Fibroblast of lung (primary cell): Measurements from ENCODE around the gene SYTL4. TPM values are rescaled to one million over a fixed set of nuclear protein-coding genes. Genes with fewer than 3 reads are reported as not detected.

Experiments
- DNase-seq, 2 donors: peaks; one replicate each; pipeline versions ENCODE4 v3.0.0 to v3.0.0-alpha.2; 2010; ENCODE audit warnings: low read depth in 2 of 2
- H2AFZ ChIP-seq: 2 replicates; pipeline ENCODE4 v1.5.1; 2012; ENCODE audit warnings: low read length, control low read depth, inconsistent platforms
- H3K27ac ChIP-seq: 2 replicates; pipeline ENCODE4 v1.5.1; 2011; ENCODE audit warnings: low read length, control low read depth; ENCODE audit not compliant: insufficient read depth
- H3K27me3 ChIP-seq: 2 replicates; pipeline ENCODE4 v1.5.1; 2011; ENCODE audit warnings: mild to moderate bottlenecking, low read length; ENCODE audit not compliant: control insufficient read depth, insufficient read depth
- H3K36me3 ChIP-seq: 2 replicates; pipeline ENCODE4 v1.5.1; 2011; ENCODE audit warnings: low read length; ENCODE audit not compliant: control insufficient read depth, insufficient read depth
- H3K4me1 ChIP-seq: 2 replicates; pipeline ENCODE4 v1.5.1; 2011; ENCODE audit warnings: low read length; ENCODE audit not compliant: control insufficient read depth, insufficient read depth; ENCODE audit errors: extremely low read depth
- H3K4me2 ChIP-seq: 2 replicates; pipeline ENCODE4 v1.5.1; 2011; ENCODE audit warnings: low read length, control low read depth; ENCODE audit not compliant: insufficient read depth; ENCODE audit errors: extremely low read depth
- H3K4me3 ChIP-seq, 4 experiments: fragments of 200-600 bp in 1 of 4; sonication (generic) in 1 of 4; replicated peaks in 1 of 4; 2 replicates each; pipeline ENCODE4 v1.5.1; 2011 to 2016; ENCODE audit warnings: low read length in 4 of 4, low read depth in 3 of 4, mild to moderate bottlenecking in 3 of 4, control low read depth in 2 of 4, inconsistent platforms in 1 of 4, mixed read lengths in 1 of 4; ENCODE audit not compliant: insufficient read depth in 1 of 4; ENCODE audit errors: control extremely low read depth in 1 of 4
- H3K79me2 ChIP-seq: 2 replicates; pipeline ENCODE4 v1.5.1; 2012; ENCODE audit warnings: mild to moderate bottlenecking, low read length, inconsistent platforms; ENCODE audit not compliant: control insufficient read depth, insufficient read depth
- H3K9ac ChIP-seq: 2 replicates; pipeline ENCODE4 v1.5.1; 2011; ENCODE audit warnings: mild to moderate bottlenecking, low read length, control low read depth; ENCODE audit not compliant: insufficient read depth
- H3K9me3 ChIP-seq: 2 replicates; pipeline ENCODE4 v1.5.1; 2012; ENCODE audit warnings: low read depth, low read length; ENCODE audit not compliant: control insufficient read depth, insufficient read depth
- H4K20me1 ChIP-seq: 2 replicates; pipeline ENCODE4 v1.5.1; 2011; ENCODE audit warnings: low read length; ENCODE audit not compliant: control insufficient read depth, insufficient read depth; ENCODE audit errors: extremely low read depth
- EZH2 ChIP-seq: IDR thresholded peaks from 2 replicates; pipeline ENCODE4 v1.5.1; 2012; ENCODE audit warnings: low read length, control low read depth, mild to moderate bottlenecking; ENCODE audit errors: missing control alignments
- polyA plus RNA-seq, 2 donors: library from polyadenylated mRNA; depleted of rRNA in 1 of 2; stranded (reverse) in 1 of 2; unstranded in 1 of 2; fragments of >200 nt; gene quantifications; 2 replicates each; pipeline ENCODE4 v1.2.1, GENCODE V29; 2011 to 2012; ENCODE audit warnings: missing spikeins in 1 of 2
- total RNA-seq: library from RNA; depleted of rRNA; stranded (reverse); fragments of >200 nt; gene quantifications from 2 replicates; pipeline ENCODE4 v1.2.1, GENCODE V29; 2014
- TF ChIP-seq, protein P1 (sequence below), 2 donors: IDR thresholded peaks in 1 of 2; conservative IDR thresholded peaks in 1 of 2; 1 replicate in 1 of 2; 2 replicates in 1 of 2; pipeline ENCODE4 v1.5.1; 2011 to 2012; ENCODE audit warnings: low read length in 2 of 2, control low read depth in 1 of 2, inconsistent platforms in 1 of 2, low read depth in 1 of 2, mild to moderate bottlenecking in 1 of 2

The SYTL4 gene
- total and polyA plus RNA-seq, 2 donors (not counting 1 experiment from before 2014, with no cell fraction given), result 2.9 to 8.8 TPM

DNA sequence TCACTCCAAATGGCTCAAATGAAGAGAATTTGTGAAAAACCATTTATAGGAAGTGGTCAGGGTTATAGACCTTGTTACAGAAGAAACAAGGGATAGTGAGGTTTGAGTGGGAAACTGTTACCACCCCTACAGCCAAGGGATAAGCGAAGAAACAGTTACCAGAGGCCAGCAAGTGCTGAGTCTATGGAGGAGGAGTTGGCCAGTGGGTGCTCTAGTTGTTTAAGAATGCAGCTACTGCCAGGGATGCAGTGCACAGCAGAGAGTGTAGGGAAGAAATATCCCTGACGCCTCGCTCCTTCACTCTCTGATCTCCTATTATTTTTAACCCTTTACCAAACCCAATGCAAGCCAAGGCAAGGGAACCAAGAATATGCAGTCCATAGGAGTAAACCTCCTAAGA is 15.2 kb upstream of the SYTL4 start:
- Histone ChIP-seq H3K79me2 (no peaks in the 10 kb centered on the region), H3K9me3 (no peaks in the 10 kb centered on the region), H3K9ac (no peak overlapping the region), H2AFZ (no peak overlapping the region), H3K36me3 (no peaks in the 10 kb centered on the region), H3K4me3 (no peak overlapping the region), H3K27ac (no peak overlapping the region), H3K4me2 (no peak overlapping the region), H3K27me3 (no peaks in the 10 kb centered on the region), H4K20me1 (no peaks in the 10 kb centered on the region), H3K4me1 (no peaks in the 10 kb centered on the region)
- no peak for DNase-seq
- no peak for TF ChIP-seq EZH2
- TF ChIP-seq, protein P1, sequence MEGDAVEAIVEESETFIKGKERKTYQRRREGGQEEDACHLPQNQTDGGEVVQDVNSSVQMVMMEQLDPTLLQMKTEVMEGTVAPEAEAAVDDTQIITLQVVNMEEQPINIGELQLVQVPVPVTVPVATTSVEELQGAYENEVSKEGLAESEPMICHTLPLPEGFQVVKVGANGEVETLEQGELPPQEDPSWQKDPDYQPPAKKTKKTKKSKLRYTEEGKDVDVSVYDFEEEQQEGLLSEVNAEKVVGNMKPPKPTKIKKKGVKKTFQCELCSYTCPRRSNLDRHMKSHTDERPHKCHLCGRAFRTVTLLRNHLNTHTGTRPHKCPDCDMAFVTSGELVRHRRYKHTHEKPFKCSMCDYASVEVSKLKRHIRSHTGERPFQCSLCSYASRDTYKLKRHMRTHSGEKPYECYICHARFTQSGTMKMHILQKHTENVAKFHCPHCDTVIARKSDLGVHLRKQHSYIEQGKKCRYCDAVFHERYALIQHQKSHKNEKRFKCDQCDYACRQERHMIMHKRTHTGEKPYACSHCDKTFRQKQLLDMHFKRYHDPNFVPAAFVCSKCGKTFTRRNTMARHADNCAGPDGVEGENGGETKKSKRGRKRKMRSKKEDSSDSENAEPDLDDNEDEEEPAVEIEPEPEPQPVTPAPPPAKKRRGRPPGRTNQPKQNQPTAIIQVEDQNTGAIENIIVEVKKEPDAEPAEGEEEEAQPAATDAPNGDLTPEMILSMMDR (conservative IDR thresholded peaks at IDR 0.05 in 1 of 2, IDR thresholded peaks at IDR 0.05 in 1 of 2; ENCODE audit: low read depth in 1 of 2, low read length in 2 of 2), result no peak

DNA sequence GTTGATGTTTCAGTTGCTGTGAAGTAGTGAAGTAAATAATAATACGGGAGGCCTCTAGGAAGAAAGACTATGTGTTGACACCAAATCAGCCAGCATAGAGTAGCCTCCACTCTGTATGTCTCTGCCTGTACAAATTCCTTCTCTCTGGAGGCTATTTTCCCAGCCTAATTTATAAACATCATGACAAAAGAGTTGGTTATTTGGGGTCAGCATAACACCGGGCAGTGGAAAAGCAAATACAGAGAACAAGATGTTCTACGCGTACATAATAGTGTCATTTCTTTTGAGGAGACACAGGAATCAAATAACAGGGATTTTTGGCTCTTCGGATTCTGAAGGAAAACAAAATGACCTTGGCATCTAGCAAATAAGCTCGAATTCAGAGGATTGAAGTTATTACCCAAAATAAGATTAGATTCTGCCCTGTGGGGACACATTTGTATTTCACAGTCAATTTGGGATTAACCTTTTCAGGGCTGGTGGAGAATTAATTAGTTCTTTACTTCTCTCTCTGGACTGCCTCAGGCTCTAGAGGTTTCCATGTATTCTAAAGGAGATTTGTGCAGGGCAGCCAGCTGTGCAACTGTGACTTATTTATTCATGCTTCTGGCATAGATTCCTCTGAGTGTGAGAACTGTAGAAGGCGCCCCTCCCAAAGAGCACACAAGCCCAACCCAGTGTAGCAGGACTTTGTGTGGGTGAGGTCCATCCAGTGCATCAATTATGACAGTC is 14.1 kb upstream of the SYTL4 start:
- TF ChIP-seq, protein P1 (conservative IDR thresholded peaks at IDR 0.05 in 1 of 2, IDR thresholded peaks at IDR 0.05 in 1 of 2; ENCODE audit: low read depth in 1 of 2, low read length in 2 of 2), result no peak
- TF ChIP-seq EZH2, result no peak
- no peak overlapping the region for H3K4me2 ChIP-seq
- no peaks in the 10 kb centered on the region for H4K20me1 ChIP-seq
- no peaks in the 10 kb centered on the region for H3K36me3 ChIP-seq
- H3K4me3 ChIP-seq, result no peak overlapping the region
- no peak overlapping the region for H3K27ac ChIP-seq
- no peak overlapping the region for H3K9ac ChIP-seq
- H3K9me3 ChIP-seq, result no peaks in the 10 kb centered on the region
- no peaks in the 10 kb centered on the region for H3K79me2 ChIP-seq
- no peaks in the 10 kb centered on the region for H3K4me1 ChIP-seq
- no peaks in the 10 kb centered on the region for H3K27me3 ChIP-seq
- peak in 1 of 2 donors; percentile 11 for DNase-seq
- H2AFZ ChIP-seq, result no peak overlapping the region

DNA sequence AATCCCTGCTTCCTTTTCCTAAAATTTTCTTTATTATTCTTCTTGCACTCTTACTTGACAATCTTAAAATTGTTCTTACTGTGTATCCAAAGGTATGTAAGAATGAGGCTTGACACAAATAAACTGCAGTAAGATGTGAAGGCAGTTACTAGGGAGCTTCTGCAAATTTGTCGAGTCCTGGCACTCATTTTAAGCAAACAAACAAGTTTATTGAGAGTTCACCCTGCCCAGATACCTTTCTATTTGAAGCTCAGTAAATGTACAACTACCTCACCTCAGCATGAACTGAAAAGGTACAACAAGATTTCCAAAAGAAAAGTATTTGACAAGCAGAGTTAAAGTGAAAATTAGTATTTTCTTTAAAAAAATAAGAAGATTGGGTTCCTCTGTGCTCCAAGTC is 13.3 kb upstream of the SYTL4 start:
- Histone ChIP-seq H3K36me3 (no peaks in the 10 kb centered on the region), H3K9ac (no peak overlapping the region), H4K20me1 (no peaks in the 10 kb centered on the region), H3K4me3 (no peak overlapping the region), H3K9me3 (no peaks in the 10 kb centered on the region), H2AFZ (no peak overlapping the region), H3K4me2 (no peak overlapping the region), H3K27ac (no peak overlapping the region), H3K79me2 (no peaks in the 10 kb centered on the region), H3K4me1 (no peaks in the 10 kb centered on the region), H3K27me3 (no peaks in the 10 kb centered on the region)
- no peak for DNase-seq
- TF ChIP-seq, protein P1 (conservative IDR thresholded peaks at IDR 0.05 in 1 of 2, IDR thresholded peaks at IDR 0.05 in 1 of 2; ENCODE audit: low read depth in 1 of 2, low read length in 2 of 2), result no peak
